AG04449 (cell line): Measurements from ENCODE around the gene SNRNP40.

ENCODE experiments used
- CTCF ChIA-PET: fragments of 350-600 bp; formaldehyde crosslinking; extraction: SDS; loops from one replicate; lab custom pipeline; 2021; ENCODE audit warnings: antibody characterized with exemption; lab: Yijun Ruan, JAX
- POLR2A ChIA-PET: fragments of 400-600, 350-600 bp; formaldehyde crosslinking; extraction: SDS; loops from one replicate; lab custom pipeline; 2020; ENCODE audit warnings: antibody characterized with exemption, inconsistent platforms; lab: Yijun Ruan, JAX
- DNase-seq: peaks from one replicate; pipeline ENCODE4 v3.0.0-alpha.2; 2010; ENCODE audit warnings: low read depth, low spot score
- H3K4me3 ChIP-seq: 2 replicates; pipeline ENCODE4 v1.5.1; 2011; ENCODE audit warnings: low read depth, mild to moderate bottlenecking, control low read depth, low read length
- TF ChIP-seq, protein P1 (sequence below): IDR thresholded peaks from one replicate; pipeline ENCODE4 v1.5.1; 2011; ENCODE audit warnings: mild to moderate bottlenecking, moderate library complexity, low read length, control low read depth, inconsistent platforms; ENCODE audit not compliant: insufficient read depth; ENCODE audit errors: missing control alignments

The SNRNP40 gene

GRCh38 chr1:31243501-31244286 is 52.9 kb downstream of the SNRNP40 start:
- no peak for DNase-seq
- POLR2A ChIA-PET, result interaction anchor here (0.6 kb wide), 1 partner anchor 93 kb away, joined by 3 read pairs; no protein-coding TSS in a partner anchor
- CTCF ChIA-PET, result no interaction called here
- H3K4me3 ChIP-seq, result no peak overlapping the region
- TF ChIP-seq, protein P1, sequence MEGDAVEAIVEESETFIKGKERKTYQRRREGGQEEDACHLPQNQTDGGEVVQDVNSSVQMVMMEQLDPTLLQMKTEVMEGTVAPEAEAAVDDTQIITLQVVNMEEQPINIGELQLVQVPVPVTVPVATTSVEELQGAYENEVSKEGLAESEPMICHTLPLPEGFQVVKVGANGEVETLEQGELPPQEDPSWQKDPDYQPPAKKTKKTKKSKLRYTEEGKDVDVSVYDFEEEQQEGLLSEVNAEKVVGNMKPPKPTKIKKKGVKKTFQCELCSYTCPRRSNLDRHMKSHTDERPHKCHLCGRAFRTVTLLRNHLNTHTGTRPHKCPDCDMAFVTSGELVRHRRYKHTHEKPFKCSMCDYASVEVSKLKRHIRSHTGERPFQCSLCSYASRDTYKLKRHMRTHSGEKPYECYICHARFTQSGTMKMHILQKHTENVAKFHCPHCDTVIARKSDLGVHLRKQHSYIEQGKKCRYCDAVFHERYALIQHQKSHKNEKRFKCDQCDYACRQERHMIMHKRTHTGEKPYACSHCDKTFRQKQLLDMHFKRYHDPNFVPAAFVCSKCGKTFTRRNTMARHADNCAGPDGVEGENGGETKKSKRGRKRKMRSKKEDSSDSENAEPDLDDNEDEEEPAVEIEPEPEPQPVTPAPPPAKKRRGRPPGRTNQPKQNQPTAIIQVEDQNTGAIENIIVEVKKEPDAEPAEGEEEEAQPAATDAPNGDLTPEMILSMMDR, result no peak

DNA sequence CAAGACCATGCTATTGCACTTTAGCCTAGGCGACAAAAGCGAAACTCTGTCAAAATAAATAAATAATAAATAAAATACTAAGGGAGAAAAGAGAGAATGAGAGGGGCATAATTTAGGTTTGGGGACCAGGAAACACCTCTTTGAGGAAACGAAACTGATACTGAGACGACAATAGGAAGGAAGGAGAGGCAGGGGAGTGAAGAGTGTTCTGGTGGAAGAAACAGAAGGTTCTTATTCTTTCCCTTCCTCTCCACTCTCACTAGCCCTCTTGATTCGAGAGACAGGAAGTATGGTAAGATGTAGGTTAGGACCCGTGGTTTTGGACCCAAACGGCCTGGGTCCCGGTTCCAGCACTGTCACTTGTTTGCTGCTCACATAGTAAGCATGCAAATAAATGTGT is 55.3 kb downstream of the SNRNP40 start:
- POLR2A ChIA-PET, result no interaction called here
- H3K4me3 ChIP-seq, result no peak overlapping the region
- no peak for DNase-seq
- CTCF ChIA-PET, result no interaction called here
- TF ChIP-seq, protein P1, result no peak

GRCh38 chr1:31239653-31240241 is 56.8 kb downstream of the SNRNP40 start, which contains the start of gene NKAIN1:
NKAIN1 (minus strand) TSS chr1:31239887; CDS start chr1:31239547, 340 bp downstream.
- CTCF ChIA-PET, result no interaction called here
- H3K4me3 ChIP-seq, result peak within 1 kb of the TSS; percentile 33
- TF ChIP-seq, protein P1, result no peak
- POLR2A ChIA-PET, result no interaction called here
- no peak for DNase-seq

GRCh38 chr1:31238986-31239613 is 57.5 kb downstream of the SNRNP40 start:
- ChIA-PET CTCF (no interaction called here), POLR2A (no interaction called here)
- H3K4me3 ChIP-seq, result peak overlapping the region; percentile 33
- TF ChIP-seq, protein P1, result no peak
- no peak for DNase-seq

DNA sequence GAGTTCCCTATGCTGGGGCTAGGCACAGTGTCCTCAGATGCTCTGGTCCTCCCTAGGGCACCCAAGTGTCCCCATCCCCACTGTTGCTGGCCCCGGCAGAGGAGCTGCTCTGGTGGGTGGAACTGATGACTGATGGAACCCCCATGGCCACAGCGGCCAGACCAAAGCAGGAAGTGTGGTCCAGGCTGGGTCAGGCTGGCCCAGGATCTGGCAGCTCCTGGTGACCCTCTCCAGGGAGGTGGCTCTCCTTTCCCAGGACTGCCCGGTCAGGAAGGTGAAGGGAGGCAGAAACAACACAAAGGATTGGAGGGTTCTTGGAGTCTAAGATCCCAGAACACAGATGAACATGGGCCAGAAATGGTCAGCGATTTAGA is 58.0 kb downstream of the SNRNP40 start:
- CTCF ChIA-PET, result no interaction called here
- TF ChIP-seq, protein P1, result no peak
- POLR2A ChIA-PET, result no interaction called here
- no peak for DNase-seq
- no peak overlapping the region for H3K4me3 ChIP-seq

GRCh38 chr1:31234870-31235269 is 61.7 kb downstream of the SNRNP40 start:
- CTCF ChIA-PET, result interaction anchor here (0.8 to 1.7 kb wide), 2 partner anchors 23 to 51 kb away, joined by 3 to 4 read pairs; no protein-coding TSS in a partner anchor
- POLR2A ChIA-PET, result interaction anchor here (0.5 kb wide), 1 partner anchor 140 kb away, joined by 3 read pairs; no protein-coding TSS in a partner anchor
- no peak for DNase-seq
- TF ChIP-seq, protein P1, result no peak
- no peak overlapping the region for H3K4me3 ChIP-seq
